Germinal center (tissue), 1 donor: ENCODE data around the gene IP6K1.
"Not testable (repeated sequence)": the region's sequence is repeated elsewhere in the genome, so short reads cannot be mapped to it uniquely, and the experiment has no call there.

ENCODE experiments used
- DNase-seq: peaks from one replicate; pipeline ENCODE4 v3.0.0; 2012; ENCODE audit warnings: mixed read lengths, low spot score

The IP6K1 gene

GRCh38 chr3:49786357-49787181 is at the start of gene IP6K1:
IP6K1 (minus strand) TSS chr3:49786542; CDS start chr3:49748040, 38,502 bp downstream.
- DNase-seq, result peak; percentile 100

GRCh38 chr3:49831341-49831740 is 45.0 kb upstream of the IP6K1 start:
- no peak for DNase-seq

- no peak for DNase-seq
Measured at GRCh38 chr3:49826016-49826415, 39.7 kb upstream of the IP6K1 start.

DNA sequence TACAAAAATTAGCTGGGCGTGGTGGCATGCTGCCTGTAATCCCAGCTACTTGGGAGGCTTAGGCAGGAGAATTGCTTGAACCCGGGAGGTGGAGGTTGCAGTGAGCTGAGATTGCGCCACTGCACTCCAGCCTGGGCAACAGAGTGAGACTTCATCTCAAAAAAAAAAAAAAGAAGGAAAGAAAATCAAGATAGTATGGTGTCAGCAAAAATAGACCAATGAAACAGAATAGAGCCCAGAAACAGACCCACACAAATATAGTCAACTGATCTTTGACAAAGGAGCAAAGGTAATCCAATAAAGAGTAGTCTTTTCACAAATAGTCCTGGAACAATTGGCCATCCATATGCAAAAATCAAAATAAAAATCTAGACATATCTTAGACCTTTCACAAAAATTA is 36.8 kb upstream of the IP6K1 start:
- not testable (repeated sequence) for DNase-seq

GRCh38 chr3:49813497-49814174 is 27.3 kb upstream of the IP6K1 start, which contains the start of gene UBA7:
UBA7 (minus strand) TSS chr3:49813953; CDS start chr3:49813787, 166 bp downstream.
- DNase-seq, result peak; percentile 73

- no peak for DNase-seq
Measured at GRCh38 chr3:49812916-49813496, 26.7 kb upstream of the IP6K1 start.

DNA sequence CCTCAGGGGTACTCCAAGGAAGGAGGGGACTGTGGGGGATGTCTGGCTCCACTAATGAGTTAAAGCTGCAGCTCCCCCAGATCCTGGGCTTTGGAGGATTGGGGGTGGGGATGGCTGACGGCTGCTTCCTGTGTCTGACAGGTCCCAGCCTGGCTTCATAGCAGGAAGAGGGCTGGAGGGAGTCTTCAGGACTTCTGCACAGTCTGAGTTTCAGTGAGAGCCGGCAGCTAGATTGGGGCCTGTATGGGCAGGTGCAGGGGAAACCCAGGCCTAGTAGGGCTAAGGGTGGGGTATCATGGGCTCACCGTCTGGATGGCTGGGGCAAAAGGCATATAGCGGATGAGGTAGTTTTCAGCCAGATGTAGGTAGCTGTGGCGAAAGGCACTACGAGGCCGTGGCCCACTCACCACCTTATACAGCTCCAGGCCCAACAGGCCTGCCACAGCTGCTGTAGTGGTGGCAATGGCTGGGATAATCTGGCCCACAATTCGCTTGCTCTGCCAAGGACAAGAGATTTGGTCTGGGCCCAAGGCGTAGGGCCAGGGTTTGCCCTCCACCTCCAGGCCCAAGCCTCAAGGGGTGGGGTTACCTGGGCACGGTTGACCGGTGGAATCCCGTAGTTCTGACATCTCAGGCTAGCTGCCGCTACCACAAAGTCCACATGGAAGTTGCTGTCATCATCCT is 21.2 kb upstream of the IP6K1 start:
- DNase-seq, result no peak

GRCh38 chr3:49806850-49807249 is 20.5 kb upstream of the IP6K1 start:
- no peak for DNase-seq

GRCh38 chr3:49805897-49806701 is 19.8 kb upstream of the IP6K1 start:
- DNase-seq, result peak; percentile 58

DNA sequence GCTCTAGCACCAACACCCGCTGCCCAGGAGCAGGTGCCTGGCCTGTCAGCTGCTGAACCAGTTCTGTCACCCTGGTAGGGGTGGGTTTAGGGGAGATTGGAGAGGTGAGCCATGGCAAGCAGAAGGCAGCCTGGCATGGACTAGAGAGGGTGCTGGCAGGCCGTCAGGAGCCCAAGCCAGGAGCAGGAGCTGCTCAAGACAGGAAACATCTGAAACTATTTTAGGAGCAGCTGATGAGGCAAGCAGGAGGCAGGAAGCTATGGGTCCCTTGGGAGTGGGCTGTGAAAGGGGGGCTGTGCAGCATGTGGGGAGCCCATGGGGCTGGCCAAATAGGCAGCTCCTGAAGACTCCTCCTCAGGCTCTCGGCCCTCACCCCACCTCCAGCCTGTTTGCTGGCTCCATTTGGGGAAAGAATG is 19.0 kb upstream of the IP6K1 start:
- peak; percentile 78 for DNase-seq

DNA sequence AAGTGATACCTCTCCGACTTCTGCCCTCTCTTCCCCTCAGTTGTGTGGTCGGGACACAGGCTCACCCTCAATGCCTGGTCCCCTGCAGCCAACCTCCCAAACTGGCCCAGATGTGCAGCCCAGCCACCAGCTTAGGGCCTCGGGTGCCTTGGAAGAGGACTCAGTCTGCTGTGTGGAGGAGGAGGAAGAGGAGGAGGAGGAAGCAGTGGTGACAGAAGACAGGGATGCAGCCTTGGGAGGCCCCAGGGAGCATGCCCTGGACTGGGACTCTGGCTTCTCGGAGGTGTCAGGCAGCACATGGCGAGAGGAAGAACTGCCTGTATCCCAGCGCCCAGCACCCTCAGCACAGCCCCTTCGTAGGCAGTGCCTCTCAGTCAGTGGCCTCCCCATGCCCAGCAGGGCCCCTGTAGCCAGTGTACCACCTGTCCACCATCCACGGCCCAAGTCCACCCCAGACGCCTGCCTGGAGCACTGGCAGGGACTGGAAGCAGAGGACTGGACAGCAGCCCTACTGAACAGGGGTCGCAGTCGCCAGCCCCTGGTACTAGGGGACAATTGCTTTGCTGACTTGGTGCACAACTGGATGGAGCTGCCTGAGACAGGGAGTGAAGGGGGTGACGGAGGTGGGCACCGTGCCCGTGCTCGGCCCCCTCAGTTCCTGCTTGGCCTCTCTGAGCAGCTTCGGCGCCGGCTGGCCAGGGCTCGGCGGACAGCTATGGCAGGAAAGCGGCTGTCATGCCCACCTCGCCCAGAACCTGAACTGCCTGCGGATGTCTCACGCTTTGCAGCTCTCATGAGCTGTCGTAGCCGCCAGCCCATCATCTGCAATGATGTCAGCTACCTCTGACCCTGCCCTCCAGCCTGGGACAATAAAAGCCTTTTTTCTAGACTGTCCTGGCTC is 18.0 kb upstream of the IP6K1 start:
- peak; percentile 5 for DNase-seq

DNA sequence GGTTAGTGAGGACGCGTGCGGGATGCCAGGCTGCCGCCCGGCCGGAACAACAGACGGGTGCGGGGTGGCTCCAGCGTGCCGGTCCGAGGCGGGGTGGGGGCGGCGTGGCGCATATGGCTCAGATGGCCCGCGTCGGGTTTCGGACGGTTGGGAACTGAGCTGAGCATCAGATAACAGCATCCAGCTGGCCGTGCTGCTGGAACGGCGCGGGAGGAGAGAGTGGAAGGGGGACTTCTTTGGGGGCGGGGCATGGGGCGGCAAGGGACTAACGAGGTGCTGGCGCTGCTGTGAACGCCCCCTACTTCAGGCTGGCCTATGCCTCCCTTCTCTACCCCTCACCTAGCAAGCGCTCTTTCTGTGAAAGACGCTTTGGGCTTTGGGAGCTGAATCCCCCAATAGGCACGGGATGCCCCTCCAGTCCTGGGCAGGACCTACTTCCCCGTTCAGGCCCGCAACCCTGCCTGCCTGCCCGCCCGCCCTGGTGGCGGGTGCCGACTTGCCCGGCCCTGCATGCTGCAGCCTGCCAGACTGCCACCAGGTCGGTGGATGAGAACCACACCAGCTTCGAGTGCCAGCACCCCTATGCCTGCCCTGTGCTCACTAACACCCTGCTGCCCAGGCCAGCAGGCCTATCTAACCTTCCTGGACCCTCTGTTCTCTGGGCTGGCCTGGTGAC is 17.3 kb upstream of the IP6K1 start:
- peak; percentile 65 for DNase-seq

- peak; percentile 91 for DNase-seq
Measured at GRCh38 chr3:49802719-49803464, 16.6 kb upstream of the IP6K1 start, which contains the start of gene INKA1. INKA1 (plus strand) TSS chr3:49803261; CDS start chr3:49803393, 132 bp downstream.

DNA sequence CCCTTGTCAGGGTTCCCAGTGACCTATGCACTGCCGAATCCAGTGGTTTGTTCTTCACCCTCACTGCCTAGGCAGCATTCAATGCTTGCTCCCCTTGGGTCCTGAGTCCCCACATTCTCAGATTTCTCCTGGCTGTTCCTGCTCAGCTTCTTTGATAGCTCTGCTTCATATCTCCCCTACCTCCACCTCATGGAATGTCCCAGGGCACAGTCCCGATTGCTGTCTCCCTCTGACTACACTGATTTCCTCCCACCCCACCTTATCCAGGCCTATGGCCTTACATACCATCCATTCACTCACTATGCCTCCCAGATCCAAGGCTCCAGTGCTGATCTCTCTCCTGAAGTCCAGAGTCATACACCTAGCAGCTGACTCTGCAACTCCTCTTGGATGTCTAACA is 14.8 kb upstream of the IP6K1 start:
- no peak for DNase-seq

DNA sequence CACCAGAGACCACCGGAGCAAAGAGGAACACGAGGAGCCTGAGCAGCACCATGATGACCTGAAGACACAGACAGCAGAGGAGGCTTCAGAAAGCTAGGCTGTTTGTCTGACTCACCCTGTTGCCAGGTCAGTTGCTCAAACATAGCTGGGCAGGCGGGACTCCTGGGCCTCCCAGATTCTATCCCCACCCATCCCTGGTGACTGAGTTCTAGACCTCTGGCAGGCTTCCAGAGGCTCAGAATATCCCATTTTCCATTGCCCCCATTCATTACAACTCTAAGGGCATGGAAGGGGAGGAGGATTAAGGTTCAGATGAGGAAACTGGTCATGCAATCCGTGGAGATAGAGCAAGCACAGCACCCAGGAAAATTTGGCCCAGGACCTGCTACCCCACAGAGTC is 13.4 kb upstream of the IP6K1 start, which contains the start of gene CDHR4:
Gene CDHR4, minus strand, starts transcription at position 113 of the 400 bp plus-strand sequence. Its CDS starts 61 bp downstream, at position 52.
- DNase-seq, result no peak

DNA sequence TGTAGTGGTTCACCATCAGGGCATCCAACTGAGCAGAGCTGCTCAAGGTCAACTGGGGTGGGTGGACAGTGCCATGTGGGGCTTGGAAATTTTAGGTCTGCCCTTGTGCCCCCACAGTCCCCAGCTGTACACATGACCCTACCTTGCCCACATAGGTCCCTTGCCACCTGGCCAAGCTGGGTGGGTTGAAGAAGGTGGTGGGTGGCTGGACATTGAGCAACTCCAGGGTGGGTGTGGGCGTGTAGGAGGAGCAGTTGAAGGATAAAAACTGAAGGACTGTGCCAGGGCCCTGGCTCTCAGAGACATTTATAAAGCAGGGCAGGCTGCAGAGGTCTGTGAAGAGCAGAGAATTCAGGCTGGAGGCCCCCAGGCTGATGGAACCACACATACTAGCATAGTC is 12.8 kb upstream of the IP6K1 start:
- DNase-seq, result no peak

DNA sequence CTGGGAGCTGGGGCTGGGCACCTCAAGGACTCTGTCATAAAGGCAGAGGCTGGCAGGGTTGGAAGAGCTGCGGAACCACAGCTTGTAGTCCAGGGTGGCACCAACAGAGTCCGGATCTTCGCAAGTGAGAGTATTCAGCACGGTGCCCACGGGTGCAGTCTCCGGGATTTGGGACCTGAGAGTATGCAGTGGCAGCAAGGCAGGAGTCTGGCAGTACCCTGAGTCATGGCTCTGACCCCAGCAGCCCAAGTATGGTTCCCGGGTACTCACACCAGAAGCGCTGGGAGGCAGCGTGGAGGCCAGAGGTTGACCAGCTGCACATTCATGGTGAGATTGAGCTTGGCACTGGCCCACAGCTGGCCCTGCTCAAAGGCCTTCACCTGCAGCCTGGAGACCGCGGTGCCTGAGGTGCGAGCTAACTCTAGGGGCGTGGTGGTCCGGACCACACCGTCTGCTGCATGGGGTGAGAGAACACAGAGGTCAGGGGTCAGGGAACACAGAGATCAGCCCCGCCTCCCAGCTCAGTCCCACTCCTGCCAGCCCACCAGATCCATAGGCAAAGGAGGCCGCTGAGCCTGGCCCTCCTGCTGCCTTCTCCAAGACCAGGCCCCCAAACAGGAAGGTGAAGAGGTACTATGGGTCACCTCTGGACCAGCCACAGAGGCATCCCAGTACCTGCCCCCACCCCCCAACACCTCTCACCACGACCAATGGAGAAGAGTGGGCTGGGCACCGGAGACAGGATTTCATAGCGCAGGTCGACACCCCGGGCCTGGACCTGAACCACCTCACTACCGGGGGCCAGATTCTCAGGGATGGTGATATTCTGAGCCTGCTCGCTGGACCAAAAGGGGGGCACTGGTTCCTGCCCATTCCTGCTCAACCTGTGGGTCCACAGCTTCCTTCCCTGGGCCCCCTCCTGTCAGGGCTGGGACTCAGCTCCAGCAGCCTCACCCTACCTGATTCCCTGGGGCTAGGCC is 8.9 kb upstream of the IP6K1 start:
- no peak for DNase-seq

- DNase-seq, result no peak
Measured at GRCh38 chr3:49794431-49794830, 8.1 kb upstream of the IP6K1 start.
